ENCODE data around the gene SYNGR3.
A peak's percentile ranks its signal among the peaks of the same experiment; 100 is the strongest.

- TF ChIP-seq ZNF639 (CRISPR knock-in tag; conservative IDR thresholded peaks at IDR 0.05) = no peak
- TF ChIP-seq MATR3 (CRISPR knock-in tag; IDR thresholded peaks at IDR 0.05) = no peak
- TF ChIP-seq EP300 (IDR thresholded peaks at IDR 0.05; ENCODE audit: low read depth in 2 of 2, low read length in 2 of 2) = no peak
- no peak for TF ChIP-seq EP300 (CRISPR knock-in tag; IDR thresholded peaks at IDR 0.05; ENCODE audit: borderline replicate concordance)
- TF ChIP-seq ATF6 (CRISPR knock-in tag; conservative IDR thresholded peaks at IDR 0.05) = no peak
- TF ChIP-seq FOXK2 (IDR thresholded peaks at IDR 0.05) = no peak
- TF ChIP-seq EZH2 (conservative IDR thresholded peaks at IDR 0.05; ENCODE audit: low read depth, low read length) = no peak
- TF ChIP-seq, protein P1, sequence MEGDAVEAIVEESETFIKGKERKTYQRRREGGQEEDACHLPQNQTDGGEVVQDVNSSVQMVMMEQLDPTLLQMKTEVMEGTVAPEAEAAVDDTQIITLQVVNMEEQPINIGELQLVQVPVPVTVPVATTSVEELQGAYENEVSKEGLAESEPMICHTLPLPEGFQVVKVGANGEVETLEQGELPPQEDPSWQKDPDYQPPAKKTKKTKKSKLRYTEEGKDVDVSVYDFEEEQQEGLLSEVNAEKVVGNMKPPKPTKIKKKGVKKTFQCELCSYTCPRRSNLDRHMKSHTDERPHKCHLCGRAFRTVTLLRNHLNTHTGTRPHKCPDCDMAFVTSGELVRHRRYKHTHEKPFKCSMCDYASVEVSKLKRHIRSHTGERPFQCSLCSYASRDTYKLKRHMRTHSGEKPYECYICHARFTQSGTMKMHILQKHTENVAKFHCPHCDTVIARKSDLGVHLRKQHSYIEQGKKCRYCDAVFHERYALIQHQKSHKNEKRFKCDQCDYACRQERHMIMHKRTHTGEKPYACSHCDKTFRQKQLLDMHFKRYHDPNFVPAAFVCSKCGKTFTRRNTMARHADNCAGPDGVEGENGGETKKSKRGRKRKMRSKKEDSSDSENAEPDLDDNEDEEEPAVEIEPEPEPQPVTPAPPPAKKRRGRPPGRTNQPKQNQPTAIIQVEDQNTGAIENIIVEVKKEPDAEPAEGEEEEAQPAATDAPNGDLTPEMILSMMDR (CRISPR knock-in tag; IDR thresholded peaks at IDR 0.05) = peak; percentile 79
- TF ChIP-seq, protein P2, sequence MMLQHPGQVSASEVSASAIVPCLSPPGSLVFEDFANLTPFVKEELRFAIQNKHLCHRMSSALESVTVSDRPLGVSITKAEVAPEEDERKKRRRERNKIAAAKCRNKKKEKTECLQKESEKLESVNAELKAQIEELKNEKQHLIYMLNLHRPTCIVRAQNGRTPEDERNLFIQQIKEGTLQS (CRISPR knock-in tag; IDR thresholded peaks at IDR 0.05) = no peak
- no peak for TF ChIP-seq CAMTA2 (CRISPR knock-in tag; IDR thresholded peaks at IDR 0.05; ENCODE audit: borderline replicate concordance)
- no peak for TF ChIP-seq ZNF232 (CRISPR knock-in tag; IDR thresholded peaks at IDR 0.05; ENCODE audit: borderline replicate concordance)
- no peak for TF ChIP-seq ZNF503 (CRISPR knock-in tag; IDR thresholded peaks at IDR 0.05)
- no peak for TF ChIP-seq SKI (IDR thresholded peaks at IDR 0.05; ENCODE audit: partially characterized antibody)
- no peak; the same call in 1 of the 2 replicates for TF ChIP-seq ZNF274 (CRISPR knock-in tag; IDR thresholded peaks at IDR 0.05)
- TF ChIP-seq MAF1 (CRISPR knock-in tag; IDR thresholded peaks at IDR 0.05; ENCODE audit: borderline replicate concordance) = no peak
These were observed 26.7 kb downstream of the SYNGR3 start for GRCh38 chr16:2016407-2016922.

Data from HepG2 (cell line).